GM23248 (cell line): Measurements from ENCODE around the gene CUX1.
"Not testable (repeated sequence)": the region's sequence is repeated elsewhere in the genome, so short reads cannot be mapped to it uniquely, and the experiment has no call there.

ENCODE experiments used
- EZH2 ChIP-seq: fragments of 200-600 bp; sonication (generic); IDR thresholded peaks from 2 replicates; pipeline ENCODE4 v1.6.1; 2018; ENCODE audit warnings: antibody characterized with exemption, mild to moderate bottlenecking; ENCODE audit not compliant: insufficient read depth, poor library complexity, severe bottlenecking
- EZH2phosphoT487 ChIP-seq: fragments of 200-600 bp; sonication (generic); IDR thresholded peaks from 2 replicates; pipeline ENCODE4 v1.6.1; 2018; ENCODE audit warnings: antibody characterized with exemption, moderate library complexity, mild to moderate bottlenecking, low read depth; ENCODE audit not compliant: insufficient read depth

DNA sequence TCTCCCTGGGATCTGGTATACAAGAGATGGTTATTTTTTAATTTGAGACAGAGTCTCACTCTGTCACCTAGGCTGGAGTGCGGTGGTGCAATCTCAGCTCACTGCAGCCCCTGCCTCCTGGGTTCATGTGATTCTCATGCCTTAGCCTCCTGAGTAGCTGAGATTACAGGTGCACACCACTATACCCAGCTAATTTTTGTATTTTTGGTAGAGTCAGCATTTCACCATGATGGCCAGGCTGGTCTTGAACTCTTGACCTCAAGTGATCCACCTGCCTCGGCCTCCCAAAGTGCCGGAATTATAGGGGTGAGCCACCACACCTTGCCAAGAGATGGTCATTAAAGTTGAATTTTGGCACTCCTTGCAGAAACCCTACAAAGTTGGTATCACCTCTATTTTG lies 71.1 kb downstream of the CUX1 start:
- not testable (repeated sequence) for TF ChIP-seq EZH2phosphoT487, EZH2
